LNCaP clone FGC (cell line): ENCODE measurements around the gene KIF20B.
"Not testable (repeated sequence)": the region's sequence is repeated elsewhere in the genome, so short reads cannot be mapped to it uniquely, and the experiment has no call there.

Experiments used
- DNase-seq: peaks from one replicate; pipeline ENCODE4 v3.0.0-alpha.2; 2011; ENCODE audit warnings: low read depth
- H3K4me3 ChIP-seq: 2 replicates; pipeline ENCODE4 v1.5.1; 2011; ENCODE audit warnings: mild to moderate bottlenecking, low read depth, low read length, control low read depth
- TF ChIP-seq, protein P1 (sequence below): IDR thresholded peaks from 2 replicates; pipeline ENCODE4 v1.5.1; 2012; ENCODE audit warnings: mild to moderate bottlenecking; ENCODE audit not compliant: control insufficient read depth, insufficient read depth; ENCODE audit errors: extremely low read depth

Gene KIF20B

DNA sequence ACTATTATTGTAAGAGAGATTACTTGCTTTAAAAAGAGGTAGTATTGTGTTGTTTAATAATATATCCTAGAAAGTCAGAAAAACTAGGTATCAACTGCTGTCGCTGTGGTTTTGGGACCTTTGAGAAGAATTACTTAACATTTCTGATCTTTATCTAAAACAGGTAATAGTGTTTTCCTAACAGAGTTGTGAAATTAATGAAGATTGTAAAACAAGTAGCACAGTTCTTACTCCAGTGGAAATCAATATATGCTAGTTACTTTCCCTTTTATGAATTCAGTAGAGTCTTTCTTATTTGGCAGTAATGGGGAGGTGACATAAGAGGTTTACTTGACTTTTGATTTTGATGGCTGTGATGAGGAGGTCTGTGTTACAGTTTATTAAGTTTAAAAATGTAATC is 58.1 kb downstream of the KIF20B start:
- no peak for DNase-seq
- TF ChIP-seq, protein P1, sequence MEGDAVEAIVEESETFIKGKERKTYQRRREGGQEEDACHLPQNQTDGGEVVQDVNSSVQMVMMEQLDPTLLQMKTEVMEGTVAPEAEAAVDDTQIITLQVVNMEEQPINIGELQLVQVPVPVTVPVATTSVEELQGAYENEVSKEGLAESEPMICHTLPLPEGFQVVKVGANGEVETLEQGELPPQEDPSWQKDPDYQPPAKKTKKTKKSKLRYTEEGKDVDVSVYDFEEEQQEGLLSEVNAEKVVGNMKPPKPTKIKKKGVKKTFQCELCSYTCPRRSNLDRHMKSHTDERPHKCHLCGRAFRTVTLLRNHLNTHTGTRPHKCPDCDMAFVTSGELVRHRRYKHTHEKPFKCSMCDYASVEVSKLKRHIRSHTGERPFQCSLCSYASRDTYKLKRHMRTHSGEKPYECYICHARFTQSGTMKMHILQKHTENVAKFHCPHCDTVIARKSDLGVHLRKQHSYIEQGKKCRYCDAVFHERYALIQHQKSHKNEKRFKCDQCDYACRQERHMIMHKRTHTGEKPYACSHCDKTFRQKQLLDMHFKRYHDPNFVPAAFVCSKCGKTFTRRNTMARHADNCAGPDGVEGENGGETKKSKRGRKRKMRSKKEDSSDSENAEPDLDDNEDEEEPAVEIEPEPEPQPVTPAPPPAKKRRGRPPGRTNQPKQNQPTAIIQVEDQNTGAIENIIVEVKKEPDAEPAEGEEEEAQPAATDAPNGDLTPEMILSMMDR = no peak

DNA sequence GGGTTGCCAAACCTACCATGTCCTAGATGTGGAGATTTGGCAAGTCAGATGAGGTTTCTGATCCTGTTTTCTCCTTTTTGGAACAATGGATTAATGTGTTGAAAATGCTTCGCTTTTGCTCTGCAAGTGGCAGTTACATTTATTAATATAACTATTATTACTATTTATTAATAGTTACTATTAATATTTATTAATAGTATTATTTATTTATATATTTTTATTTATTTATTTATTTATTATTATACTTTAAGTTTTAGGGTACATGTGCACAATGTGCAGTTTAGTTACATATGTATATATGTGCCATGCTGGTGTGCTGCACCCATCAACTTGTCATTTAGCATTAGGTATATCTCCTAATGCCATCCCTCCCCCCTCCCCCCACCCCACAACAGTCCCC is 62.3 kb downstream of the KIF20B start:
- not testable (repeated sequence) for H3K4me3 ChIP-seq, DNase-seq

More for the DNA sequence above, 58.1 kb downstream of the KIF20B start:
- no peak overlapping the region for H3K4me3 ChIP-seq

DNA sequence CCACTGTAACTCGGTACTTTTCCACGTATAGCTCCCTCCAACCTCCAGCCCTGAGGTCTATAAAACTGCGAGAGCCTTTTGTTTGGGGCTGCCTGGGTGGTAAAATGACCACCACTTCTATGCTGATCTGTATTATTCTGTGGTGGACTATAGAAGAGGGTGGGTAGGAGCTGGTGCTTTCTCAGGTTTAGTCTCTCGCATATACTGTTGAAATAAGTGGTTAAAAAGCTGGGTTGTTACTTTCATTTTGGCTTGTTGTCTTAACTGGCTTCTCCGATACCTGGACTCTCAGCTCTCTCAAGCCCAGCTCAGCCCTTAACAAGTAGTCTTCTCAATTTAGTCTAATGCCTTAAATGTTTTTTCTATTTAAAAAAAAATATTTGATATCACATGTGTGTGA is 70.3 kb downstream of the KIF20B start:
- H3K4me3 ChIP-seq = no peak overlapping the region
- no peak for DNase-seq
- TF ChIP-seq, protein P1 = no peak

DNA sequence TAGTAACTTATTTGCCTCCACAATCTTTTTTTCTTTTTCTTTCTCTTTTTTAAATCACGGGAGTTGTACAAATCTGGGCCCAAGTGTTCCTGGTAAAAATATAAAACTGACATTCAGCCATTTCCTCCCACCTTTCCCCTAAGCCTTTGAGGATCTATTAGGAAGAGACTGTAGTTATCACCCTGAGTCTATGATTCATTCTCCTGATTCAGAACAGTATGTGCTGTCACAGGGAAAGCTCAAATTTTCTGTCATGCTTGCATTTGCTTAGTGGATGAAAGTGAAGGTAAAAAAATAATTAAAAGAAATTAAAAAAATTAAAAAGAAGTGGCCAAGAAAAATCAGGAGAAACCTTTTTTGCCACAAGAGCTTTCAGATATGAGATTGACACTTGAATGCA is 71.7 kb downstream of the KIF20B start:
- DNase-seq = no peak
- TF ChIP-seq, protein P1 = no peak
- H3K4me3 ChIP-seq = no peak overlapping the region

DNA sequence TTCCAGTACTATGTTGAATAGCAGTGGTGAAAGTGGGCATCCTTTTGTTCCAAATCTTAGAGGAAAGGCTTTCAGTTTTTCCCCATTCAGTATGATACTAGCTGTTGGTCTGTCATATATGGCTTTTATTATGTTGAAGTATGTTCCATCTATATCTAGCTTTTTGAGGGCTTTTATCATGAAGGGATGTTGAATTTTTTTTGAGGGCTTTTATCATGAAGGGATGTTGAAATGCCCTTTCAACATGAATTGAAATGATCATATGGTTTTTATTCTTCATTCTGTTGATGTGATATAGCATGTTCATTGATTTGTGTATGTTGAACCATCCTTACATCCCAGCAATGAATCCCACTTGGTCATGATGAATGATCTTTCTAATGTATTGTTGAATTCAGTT is 75.3 kb downstream of the KIF20B start:
- no peak overlapping the region for H3K4me3 ChIP-seq
- DNase-seq = no peak

DNA sequence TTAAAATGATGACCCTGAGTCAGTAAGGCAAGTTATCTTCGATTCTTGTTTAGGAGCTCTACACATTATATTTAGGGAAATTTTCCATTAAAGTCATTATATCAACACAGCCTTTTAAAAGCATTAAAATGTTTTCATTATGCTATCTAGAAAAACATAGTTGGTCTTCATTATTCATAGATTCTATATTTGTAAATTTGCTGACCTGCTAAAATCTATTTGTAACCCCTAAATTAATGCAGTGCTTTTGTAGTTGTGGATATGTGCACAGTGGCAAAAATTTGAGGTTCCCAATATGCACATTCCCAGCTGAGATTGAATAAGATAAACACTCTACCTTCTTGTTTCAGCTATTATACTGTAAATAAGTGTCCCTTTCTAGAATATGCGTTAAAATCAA is 81.1 kb downstream of the KIF20B start:
- no peak overlapping the region for H3K4me3 ChIP-seq
- TF ChIP-seq, protein P1 = no peak
- DNase-seq = no peak

More for the DNA sequence above, 75.3 kb downstream of the KIF20B start:
- TF ChIP-seq, protein P1 = no peak

DNA sequence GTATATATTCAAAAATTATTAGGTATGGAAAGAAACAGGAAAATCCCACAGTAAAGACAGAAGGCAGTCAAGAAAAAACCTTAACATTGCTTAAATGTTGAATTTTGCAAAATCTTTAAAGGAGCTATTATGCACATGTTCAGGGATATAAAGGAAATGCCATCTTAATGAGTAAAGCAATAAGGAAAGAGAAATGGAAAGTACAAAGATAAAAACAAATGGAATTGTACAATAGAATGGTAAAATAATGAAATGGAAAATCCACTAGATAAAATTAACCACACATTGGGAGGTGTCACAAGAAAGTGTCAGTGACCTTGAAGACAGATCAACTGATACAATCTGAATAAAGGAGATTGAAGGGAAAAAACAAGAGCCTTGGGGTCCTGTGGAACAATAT is 82.0 kb downstream of the KIF20B start:
- no peak for DNase-seq
- TF ChIP-seq, protein P1 = no peak
- no peak overlapping the region for H3K4me3 ChIP-seq
